ENCODE results near the gene DHFR. TPM values are rescaled to one million over a fixed set of nuclear protein-coding genes. Genes with fewer than 3 reads are reported as not detected.
A peak's percentile ranks its signal among the peaks of the same experiment; 100 is the strongest.

Gene DHFR
- total RNA-seq (2022) (6.3 and 13.0 TPM in 2 replicates), Bru-seq, nascent RNA (percentile 63 among the genes with signal in this experiment), BruChase-seq, experiment 1, labeled RNA remaining after a 6-hour chase (percentile 57 among the genes with signal in this experiment), BruChase-seq, experiment 2, labeled RNA remaining after a 2-hour chase (percentile 58 among the genes with signal in this experiment)
- long read RNA-seq, transcript DHFR-201 (6 exons, 3,917 nt) = major isoform, 11 of 16 reads
- long read RNA-seq, partial matches to known transcripts = 0 of 16 reads
- long read RNA-seq, other reads (novel, unspliced or antisense) = 5 of 16 reads

- POLR2A ChIA-PET = interaction anchor here (0.5 to 2.4 kb wide), 8 partner anchors 10 to 1031 kb away, joined by 3 to 11 read pairs (median 4); partner anchors contain the start of genes FAM151B and ZFYVE16
- intact Hi-C loops (cut with micrococcal nuclease) = loop anchor here (2.0 to 10.0 kb wide), 2 partner anchors 166 to 250 kb away; partner anchors contain the start of genes FAM151B and ZFYVE16
Observed at GRCh38 chr5:80654391-80655230, at the start of gene DHFR, which contains the start of gene MSH3. Gene DHFR (minus strand): TSS chr5:80654983. CDS start chr5:80654489, 494 bp downstream. Gene MSH3 (plus strand): TSS chr5:80654652. CDS start chr5:80654728, 76 bp downstream.

GRCh38 chr5:80704221-80704620, 49.4 kb upstream of the DHFR start:
- Mint-ChIP-seq H3K4me1 (ENCODE audit: insufficient read depth, unreplicated experiment) (no peaks in the 10 kb centered on the region), H3K27me3 (ENCODE audit: insufficient read depth, unreplicated experiment) (no peaks in the 10 kb centered on the region), H3K36me3 (ENCODE audit: insufficient read depth, unreplicated experiment) (peaks cover 24% of the 10 kb centered on the region), H3K9me3 (ENCODE audit: unreplicated experiment) (no peaks in the 10 kb centered on the region), H3K27ac (ENCODE audit: low read depth, unreplicated experiment) (no peak overlapping the region), H3K4me3 (ENCODE audit: unreplicated experiment) (no peak overlapping the region)
- DNase-seq (ENCODE audit: unreplicated experiment) = no peak
- no TSS peak for BruUV-seq (replicated peaks)
- ChIA-PET CTCF (interaction anchor here (1.2 kb wide), 1 partner anchor 11 kb away, joined by 3 read pairs; no protein-coding TSS in a partner anchor), POLR2A (no interaction called here)
- intact Hi-C loops (cut with micrococcal nuclease) = no loop called here
- no peak for TF ChIP-seq CTCF (IDR thresholded peaks at IDR 0.05; ENCODE audit: unreplicated experiment)

More at GRCh38 chr5:80654391-80655230, at the start of gene DHFR, which contains the start of gene MSH3:
- peak; percentile 93 for DNase-seq (ENCODE audit: unreplicated experiment)
- Mint-ChIP-seq H3K36me3 (ENCODE audit: insufficient read depth, unreplicated experiment) (peaks cover 32% of the 10 kb centered on the region), H3K27ac (ENCODE audit: low read depth, unreplicated experiment) (peak within 1 kb of the TSS; percentile 81), H3K4me3 (ENCODE audit: unreplicated experiment) (peak within 1 kb of the TSS; percentile 96), H3K27me3 (ENCODE audit: insufficient read depth, unreplicated experiment) (no peaks in the 10 kb centered on the region), H3K9me3 (ENCODE audit: unreplicated experiment) (no peaks in the 10 kb centered on the region), H3K4me1 (ENCODE audit: insufficient read depth, unreplicated experiment) (peaks cover 23% of the 10 kb centered on the region)
- BruUV-seq (replicated peaks) = no TSS peak
- no peak for TF ChIP-seq CTCF (IDR thresholded peaks at IDR 0.05; ENCODE audit: unreplicated experiment)
- CTCF ChIA-PET = no interaction called here

- Mint-ChIP-seq H3K4me3 (ENCODE audit: unreplicated experiment) (no peak overlapping the region), H3K9me3 (ENCODE audit: unreplicated experiment) (no peaks in the 10 kb centered on the region), H3K27me3 (ENCODE audit: insufficient read depth, unreplicated experiment) (no peaks in the 10 kb centered on the region), H3K27ac (ENCODE audit: low read depth, unreplicated experiment) (no peak overlapping the region), H3K36me3 (ENCODE audit: insufficient read depth, unreplicated experiment) (peaks cover 21% of the 10 kb centered on the region), H3K4me1 (ENCODE audit: insufficient read depth, unreplicated experiment) (no peaks in the 10 kb centered on the region)
- ChIA-PET CTCF (no interaction called here), POLR2A (interaction anchor here (0.7 kb wide), 1 partner anchor 287 kb away, joined by 3 read pairs; no protein-coding TSS in a partner anchor)
- intact Hi-C loops (cut with micrococcal nuclease) = no loop called here
- BruUV-seq (replicated peaks) = no TSS peak
- no peak for TF ChIP-seq CTCF (IDR thresholded peaks at IDR 0.05; ENCODE audit: unreplicated experiment)
- DNase-seq (ENCODE audit: unreplicated experiment) = no peak
Observed at GRCh38 chr5:80703747-80704146, 49.0 kb upstream of the DHFR start.

- TF ChIP-seq CTCF (IDR thresholded peaks at IDR 0.05; ENCODE audit: unreplicated experiment) = no peak
- Mint-ChIP-seq H3K27me3 (ENCODE audit: insufficient read depth, unreplicated experiment) (no peaks in the 10 kb centered on the region), H3K36me3 (ENCODE audit: insufficient read depth, unreplicated experiment) (peaks cover 20% of the 10 kb centered on the region), H3K4me1 (ENCODE audit: insufficient read depth, unreplicated experiment) (no peaks in the 10 kb centered on the region), H3K4me3 (ENCODE audit: unreplicated experiment) (no peak overlapping the region), H3K27ac (ENCODE audit: low read depth, unreplicated experiment) (no peak overlapping the region), H3K9me3 (ENCODE audit: unreplicated experiment) (no peaks in the 10 kb centered on the region)
- intact Hi-C loops (cut with micrococcal nuclease) = no loop called here
- ChIA-PET POLR2A (interaction anchor here (0.7 kb wide), 1 partner anchor 287 kb away, joined by 3 read pairs; no protein-coding TSS in a partner anchor), CTCF (interaction anchor here (0.6 to 1.0 kb wide), 2 partner anchors 15 to 16 kb away, joined by 3 to 5 read pairs; no protein-coding TSS in a partner anchor)
- DNase-seq (ENCODE audit: unreplicated experiment) = no peak
- BruUV-seq (replicated peaks) = no TSS peak
Observed at GRCh38 chr5:80703291-80703690, 48.5 kb upstream of the DHFR start.
